ENCODE measurements around the gene TUBAL3. TPM values are rescaled to one million over a fixed set of nuclear protein-coding genes. Genes with fewer than 3 reads are reported as not detected.

The TUBAL3 gene
- total RNA-seq, 1 experiment from 2014 or later: 0.15 TPM

- peaks cover 10% of the 10 kb centered on the region for H3K4me1 Mint-ChIP-seq
- TF ChIP-seq CTCF (IDR thresholded peaks at IDR 0.05) (peak; percentile 28; the same call in 1 of the 2 replicates), PRRX2 (CRISPR knock-in tag; IDR thresholded peaks at IDR 0.05) (no peak)
- TF ChIP-seq, protein P1, sequence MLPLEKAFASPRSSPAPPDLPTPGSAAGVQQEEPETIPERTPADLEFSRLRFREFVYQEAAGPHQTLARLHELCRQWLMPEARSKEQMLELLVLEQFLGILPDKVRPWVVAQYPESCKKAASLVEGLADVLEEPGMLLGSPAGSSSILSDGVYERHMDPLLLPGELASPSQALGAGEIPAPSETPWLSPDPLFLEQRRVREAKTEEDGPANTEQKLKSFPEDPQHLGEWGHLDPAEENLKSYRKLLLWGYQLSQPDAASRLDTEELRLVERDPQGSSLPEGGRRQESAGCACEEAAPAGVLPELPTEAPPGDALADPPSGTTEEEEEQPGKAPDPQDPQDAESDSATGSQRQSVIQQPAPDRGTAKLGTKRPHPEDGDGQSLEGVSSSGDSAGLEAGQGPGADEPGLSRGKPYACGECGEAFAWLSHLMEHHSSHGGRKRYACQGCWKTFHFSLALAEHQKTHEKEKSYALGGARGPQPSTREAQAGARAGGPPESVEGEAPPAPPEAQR (CRISPR knock-in tag; IDR thresholded peaks at IDR 0.05): no peak
- no peaks in the 10 kb centered on the region for H3K27me3 Mint-ChIP-seq (ENCODE audit: low read depth)
- peaks cover 27% of the 10 kb centered on the region for H3K36me3 Mint-ChIP-seq
- H3K9me3 Mint-ChIP-seq: peaks cover 9% of the 10 kb centered on the region
- ATAC-seq (peak; percentile 81), DNase-seq (ENCODE audit: low spot score) (no peak)
- no peak overlapping the region for H3K4me3 Mint-ChIP-seq
- ChIA-PET CTCF (interaction anchor here (0.6 to 2.0 kb wide), 19 partner anchors 8 to 1939 kb away, joined by 3 to 19 read pairs (median 4); no protein-coding TSS in a partner anchor), POLR2A (no interaction called here)
- peak overlapping the region; percentile 69; the same call in 1 of the 2 replicates for H3K27ac Mint-ChIP-seq
These were observed 29.6 kb upstream of the TUBAL3 start for GRCh38 chr10:5434017-5434753.

GRCh38 chr10:5433182-5433581 is 28.6 kb upstream of the TUBAL3 start:
- DNase-seq (ENCODE audit: low spot score): no peak
- ChIA-PET POLR2A (no interaction called here), CTCF (interaction anchor here (0.7 to 2.0 kb wide), 12 partner anchors 9 to 618 kb away, joined by 3 to 19 read pairs (median 4); no protein-coding TSS in a partner anchor)
- Mint-ChIP-seq H3K27me3 (ENCODE audit: low read depth) (no peaks in the 10 kb centered on the region), H3K36me3 (peaks cover 30% of the 10 kb centered on the region), H3K9me3 (peaks cover 9% of the 10 kb centered on the region), H3K4me3 (no peak overlapping the region), H3K27ac (peak overlapping the region; percentile 30; the same call in 1 of the 2 replicates), H3K4me1 (peaks cover 11% of the 10 kb centered on the region)
- ATAC-seq: no peak
- TF ChIP-seq CDX4 (CRISPR knock-in tag; IDR thresholded peaks at IDR 0.05; ENCODE audit: borderline replicate concordance): no peak
- no peak for TF ChIP-seq ZNF219 (CRISPR knock-in tag; IDR thresholded peaks at IDR 0.05; ENCODE audit: borderline replicate concordance)
- TF ChIP-seq, protein P2, sequence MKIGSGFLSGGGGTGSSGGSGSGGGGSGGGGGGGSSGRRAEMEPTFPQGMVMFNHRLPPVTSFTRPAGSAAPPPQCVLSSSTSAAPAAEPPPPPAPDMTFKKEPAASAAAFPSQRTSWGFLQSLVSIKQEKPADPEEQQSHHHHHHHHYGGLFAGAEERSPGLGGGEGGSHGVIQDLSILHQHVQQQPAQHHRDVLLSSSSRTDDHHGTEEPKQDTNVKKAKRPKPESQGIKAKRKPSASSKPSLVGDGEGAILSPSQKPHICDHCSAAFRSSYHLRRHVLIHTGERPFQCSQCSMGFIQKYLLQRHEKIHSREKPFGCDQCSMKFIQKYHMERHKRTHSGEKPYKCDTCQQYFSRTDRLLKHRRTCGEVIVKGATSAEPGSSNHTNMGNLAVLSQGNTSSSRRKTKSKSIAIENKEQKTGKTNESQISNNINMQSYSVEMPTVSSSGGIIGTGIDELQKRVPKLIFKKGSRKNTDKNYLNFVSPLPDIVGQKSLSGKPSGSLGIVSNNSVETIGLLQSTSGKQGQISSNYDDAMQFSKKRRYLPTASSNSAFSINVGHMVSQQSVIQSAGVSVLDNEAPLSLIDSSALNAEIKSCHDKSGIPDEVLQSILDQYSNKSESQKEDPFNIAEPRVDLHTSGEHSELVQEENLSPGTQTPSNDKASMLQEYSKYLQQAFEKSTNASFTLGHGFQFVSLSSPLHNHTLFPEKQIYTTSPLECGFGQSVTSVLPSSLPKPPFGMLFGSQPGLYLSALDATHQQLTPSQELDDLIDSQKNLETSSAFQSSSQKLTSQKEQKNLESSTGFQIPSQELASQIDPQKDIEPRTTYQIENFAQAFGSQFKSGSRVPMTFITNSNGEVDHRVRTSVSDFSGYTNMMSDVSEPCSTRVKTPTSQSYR (CRISPR knock-in tag; IDR thresholded peaks at IDR 0.05): no peak
- TF ChIP-seq ZNF138 (CRISPR knock-in tag; conservative IDR thresholded peaks at IDR 0.05): no peak
- TF ChIP-seq, protein P3, sequence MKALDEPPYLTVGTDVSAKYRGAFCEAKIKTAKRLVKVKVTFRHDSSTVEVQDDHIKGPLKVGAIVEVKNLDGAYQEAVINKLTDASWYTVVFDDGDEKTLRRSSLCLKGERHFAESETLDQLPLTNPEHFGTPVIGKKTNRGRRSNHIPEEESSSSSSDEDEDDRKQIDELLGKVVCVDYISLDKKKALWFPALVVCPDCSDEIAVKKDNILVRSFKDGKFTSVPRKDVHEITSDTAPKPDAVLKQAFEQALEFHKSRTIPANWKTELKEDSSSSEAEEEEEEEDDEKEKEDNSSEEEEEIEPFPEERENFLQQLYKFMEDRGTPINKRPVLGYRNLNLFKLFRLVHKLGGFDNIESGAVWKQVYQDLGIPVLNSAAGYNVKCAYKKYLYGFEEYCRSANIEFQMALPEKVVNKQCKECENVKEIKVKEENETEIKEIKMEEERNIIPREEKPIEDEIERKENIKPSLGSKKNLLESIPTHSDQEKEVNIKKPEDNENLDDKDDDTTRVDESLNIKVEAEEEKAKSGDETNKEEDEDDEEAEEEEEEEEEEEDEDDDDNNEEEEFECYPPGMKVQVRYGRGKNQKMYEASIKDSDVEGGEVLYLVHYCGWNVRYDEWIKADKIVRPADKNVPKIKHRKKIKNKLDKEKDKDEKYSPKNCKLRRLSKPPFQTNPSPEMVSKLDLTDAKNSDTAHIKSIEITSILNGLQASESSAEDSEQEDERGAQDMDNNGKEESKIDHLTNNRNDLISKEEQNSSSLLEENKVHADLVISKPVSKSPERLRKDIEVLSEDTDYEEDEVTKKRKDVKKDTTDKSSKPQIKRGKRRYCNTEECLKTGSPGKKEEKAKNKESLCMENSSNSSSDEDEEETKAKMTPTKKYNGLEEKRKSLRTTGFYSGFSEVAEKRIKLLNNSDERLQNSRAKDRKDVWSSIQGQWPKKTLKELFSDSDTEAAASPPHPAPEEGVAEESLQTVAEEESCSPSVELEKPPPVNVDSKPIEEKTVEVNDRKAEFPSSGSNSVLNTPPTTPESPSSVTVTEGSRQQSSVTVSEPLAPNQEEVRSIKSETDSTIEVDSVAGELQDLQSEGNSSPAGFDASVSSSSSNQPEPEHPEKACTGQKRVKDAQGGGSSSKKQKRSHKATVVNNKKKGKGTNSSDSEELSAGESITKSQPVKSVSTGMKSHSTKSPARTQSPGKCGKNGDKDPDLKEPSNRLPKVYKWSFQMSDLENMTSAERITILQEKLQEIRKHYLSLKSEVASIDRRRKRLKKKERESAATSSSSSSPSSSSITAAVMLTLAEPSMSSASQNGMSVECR (CRISPR knock-in tag; IDR thresholded peaks at IDR 0.05; ENCODE audit: borderline replicate concordance): no peak
- TF ChIP-seq SMAD4 (CRISPR knock-in tag; IDR thresholded peaks at IDR 0.05): no peak
- no peak for TF ChIP-seq FOXP4 (CRISPR knock-in tag; IDR thresholded peaks at IDR 0.05)
- no peak for TF ChIP-seq ZNF512 (CRISPR knock-in tag; IDR thresholded peaks at IDR 0.05; ENCODE audit: borderline replicate concordance)
- TF ChIP-seq ETV6 (CRISPR knock-in tag; IDR thresholded peaks at IDR 0.05): no peak
- TF ChIP-seq ZNF423 (CRISPR knock-in tag; IDR thresholded peaks at IDR 0.05): no peak
- TF ChIP-seq SOX15 (CRISPR knock-in tag; IDR thresholded peaks at IDR 0.05): no peak
- no peak for TF ChIP-seq PRRX2 (CRISPR knock-in tag; IDR thresholded peaks at IDR 0.05)
- no peak for TF ChIP-seq ATF6 (CRISPR knock-in tag; IDR thresholded peaks at IDR 0.05)
- no peak for TF ChIP-seq ZNF232 (CRISPR knock-in tag; IDR thresholded peaks at IDR 0.05)

Measured in WTC11 (cell line).